K562 (cell line): Measurements from ENCODE around the gene AGXT. TPM values are rescaled to one million over a fixed set of nuclear protein-coding genes. Genes with fewer than 3 reads are reported as not detected.

ENCODE experiments used
- ATAC-seq: fragments of 200-7000 bp; cut with Tn5 transposase; 3 replicates; pipeline ENCODE4 v1.9.1; 2020; ENCODE audit warnings: moderate library complexity
- BruUV-seq: library from RNA; stranded (reverse); fragments of 400-500 nt; replicated peaks from 2 replicates; lab custom pipeline; 2021; lab: Mats Ljungman, UMichigan
- CTCF ChIA-PET: fragments of 300-600 bp; formaldehyde crosslinking; extraction: SDS; loops from one replicate; lab custom pipeline; 2021; ENCODE audit warnings: low intra/inter-chr PET ratio; lab: Yijun Ruan, JAX
- POLR2A ChIA-PET: fragments of 300-600, 350-650 bp; sonication (Branson Sonifier 250); formaldehyde crosslinking; extraction: SDS; loops from one replicate; lab custom pipeline; 2021; ENCODE audit warnings: antibody characterized with exemption, inconsistent platforms; lab: Yijun Ruan, JAX
- DNase-seq, 4 experiments: peaks; one replicate each; pipeline versions ENCODE4 v3.0.0 to v3.0.0-alpha.2; 2011 to 2018; ENCODE audit warnings: low spot score in 3 of 4, mixed read lengths in 3 of 4; ENCODE audit errors: extremely low read depth in 1 of 4
- FAIRE-seq: peaks from 2 replicates; lab custom pipeline; 2011; peaks lifted over from hg19 to GRCh38; lab: Jason Lieb, UNC
- H2AFZ ChIP-seq: 2 replicates; pipeline ENCODE4 v1.6.0; 2011; ENCODE audit warnings: low read depth, low read length, control low read depth, inconsistent platforms
- H3K27ac ChIP-seq: fragments of 200-600 bp; 3 replicates; pipeline ENCODE4 v1.8.0; 2011; ENCODE audit warnings: low read depth, mild to moderate bottlenecking, control low read depth, inconsistent platforms, low read length, moderate library complexity, mixed read lengths; ENCODE audit errors: extremely low read depth
- H3K27me3 ChIP-seq, 2 experiments: fragments of 300-600 bp in 1 of 2; 2 replicates in 1 of 2; 3 replicates in 1 of 2; pipeline versions ENCODE4 v1.6.0 to v1.8.0; 2011; ENCODE audit warnings: inconsistent platforms in 2 of 2, low read length in 2 of 2, mild to moderate bottlenecking in 1 of 2, mixed read lengths in 1 of 2, moderate library complexity in 1 of 2; ENCODE audit not compliant: control insufficient read depth in 2 of 2, insufficient read depth in 2 of 2
- H3K36me3 ChIP-seq: fragments of 300-600 bp; 3 replicates; pipeline ENCODE4 v1.8.0; 2011; ENCODE audit warnings: mild to moderate bottlenecking, low read length, inconsistent platforms; ENCODE audit not compliant: control insufficient read depth, insufficient read depth
- H3K4me1 ChIP-seq, 2 experiments: fragments of 200-600 bp in 1 of 2; replicated peaks in 1 of 2; 2 replicates in 1 of 2; 3 replicates in 1 of 2; pipeline versions ENCODE4 v1.5.1 to v1.8.0; 2011; ENCODE audit warnings: inconsistent platforms in 2 of 2, low read length in 2 of 2, mild to moderate bottlenecking in 1 of 2, mixed read lengths in 1 of 2, moderate library complexity in 1 of 2; ENCODE audit not compliant: control insufficient read depth in 2 of 2, insufficient read depth in 2 of 2
- H3K4me2 ChIP-seq: 2 replicates; pipeline ENCODE4 v1.6.1; 2011; ENCODE audit warnings: low read length, control low read depth, inconsistent platforms, mixed read lengths; ENCODE audit not compliant: insufficient read depth
- H3K4me3 ChIP-seq: fragments of 200-600 bp; sonication (generic), shearing (Covaris generic); 2 replicates; pipeline ENCODE4 v1.5.1; 2016; ENCODE audit warnings: control low read depth, inconsistent platforms
- H3K79me2 ChIP-seq: fragments of 200-600 bp; 3 replicates; pipeline ENCODE4 v1.8.0; 2011; ENCODE audit warnings: low read length, inconsistent platforms; ENCODE audit not compliant: control insufficient read depth, insufficient read depth
- H3K9ac ChIP-seq, 2 experiments: 2 replicates each; pipeline versions ENCODE4 v1.6.0 to v1.6.1; 2011; ENCODE audit warnings: low read depth in 2 of 2, low read length in 2 of 2, control low read depth in 1 of 2, inconsistent platforms in 1 of 2, mild to moderate bottlenecking in 1 of 2, mixed read lengths in 1 of 2; ENCODE audit not compliant: insufficient read depth in 1 of 2
- H3K9me1 ChIP-seq: one replicate; pipeline ENCODE4 v1.6.0; 2011; ENCODE audit warnings: inconsistent platforms, mild to moderate bottlenecking, low read length, moderate library complexity; ENCODE audit not compliant: control insufficient read depth, insufficient read depth
- H3K9me3 ChIP-seq: replicated peaks from 2 replicates; pipeline ENCODE4 v1.5.1; 2011; ENCODE audit warnings: low read depth, low read length, inconsistent platforms; ENCODE audit not compliant: control insufficient read depth, insufficient read depth
- H4K20me1 ChIP-seq: replicated peaks from 2 replicates; pipeline ENCODE4 v1.6.1; 2011; ENCODE audit warnings: low read length, inconsistent platforms, mixed read lengths; ENCODE audit not compliant: control insufficient read depth, insufficient read depth
- HNRNPK ChIP-seq: fragments of 200-400 bp; formaldehyde crosslinking; IDR thresholded peaks from one replicate; pipeline ENCODE4 v1.6.1; 2018; ENCODE audit warnings: mild to moderate bottlenecking, low read depth, low read length; ENCODE audit not compliant: poor library complexity, severe bottlenecking
- MEIS2 ChIP-seq: fragments of 450-650 bp; IDR thresholded peaks from 2 replicates; pipeline ENCODE4 v1.6.1; 2014; ENCODE audit warnings: mild to moderate bottlenecking; ENCODE audit not compliant: partially characterized antibody
- SAP30 ChIP-seq: fragments of 200-600 bp; sonication (generic); IDR thresholded peaks from 2 replicates; pipeline ENCODE4 v1.6.1; 2012; ENCODE audit warnings: borderline replicate concordance, low read depth, mild to moderate bottlenecking, moderate library complexity, low read length, control low read depth, inconsistent platforms; ENCODE audit not compliant: insufficient read depth, poor library complexity, severe bottlenecking
- SIN3B ChIP-seq: fragments of 450-650 bp; IDR thresholded peaks from 2 replicates; pipeline ENCODE4 v1.6.1; 2017; ENCODE audit warnings: low read depth, mild to moderate bottlenecking, moderate library complexity
- SNRNP70 ChIP-seq: fragments of 200-400 bp; formaldehyde crosslinking; optimal IDR thresholded peaks from 2 replicates; pipeline ENCODE3; 2017; ENCODE audit warnings: low read depth, low read length
- STAG1 ChIP-seq: sonication (generic); formaldehyde crosslinking; IDR thresholded peaks from 2 replicates; pipeline ENCODE4 v1.5.0; 2020; ENCODE audit warnings: missing genetic modification reagents, borderline replicate concordance
- ZNF133 ChIP-seq: fragments of 250-450 bp; sonication (Bioruptor Pico); IDR thresholded peaks from 2 replicates; pipeline ENCODE4 v1.4.0; 2020; ENCODE audit warnings: mild to moderate bottlenecking
- WGBS: fragments of 100-300 bp; shearing (Covaris generic); methylation state at CpG from one replicate; pipeline ENCODE4 v1.1.6; 2016; ENCODE audit warnings: low coverage, mixed read lengths; ENCODE audit not compliant: insufficient coverage; ENCODE audit errors: missing lambda C conversion rate; 5-methylcytosine and 5-hydroxymethylcytosine counted together
- in situ Hi-C: fragments of 300-500 bp; cut with MboI; formaldehyde crosslinking; loops from 4 replicates; pipeline ENCODE4 v1.15.0; 2018; ENCODE audit warnings: inconsistent platforms, mixed read lengths
- intact Hi-C: fragments of 100-400 bp; cut with micrococcal nuclease; formaldehyde crosslinking; loops from 2 replicates; pipeline ENCODE4 v1.14.2; 2022
- polyA plus RNA-seq, 8 experiments: library from polyadenylated mRNA; depleted of rRNA in 4 of 8; stranded (reverse) in 5 of 8; unstranded in 3 of 8; fragments of >200 nt; fragmentation: Nextera tagmentation in 2 of 8; fragmentation: Illumina TruSeq in 1 of 8; extraction: Ambion mirVana in 2 of 8; extraction: Trizol in 1 of 8; gene quantifications; 2 replicates each; pipeline versions ENCODE4 v1.2.1 to v1.2.3, GENCODE V29; 2011 to 2014; ENCODE audit warnings: inconsistent platforms in 1 of 8, missing spikeins in 1 of 8
- total RNA-seq, 7 experiments: library from RNA; depleted of rRNA in 6 of 7; stranded (reverse); fragments of >200 nt in 6 of 7; fragmentation: Illumina TruSeq in 2 of 7; extraction: Trizol in 2 of 7; gene quantifications; 2 replicates each; pipeline versions ENCODE4 v1.2.1 to v1.2.3, GENCODE V29; 2011 to 2021; ENCODE audit warnings: low replicate concordance in 1 of 7
- TF ChIP-seq, protein P1 (sequence below): fragments of 450-650 bp; IDR thresholded peaks from 2 replicates; pipeline ENCODE4 v1.7.0; 2016; ENCODE audit warnings: borderline replicate concordance
- TF ChIP-seq, protein P2 (sequence below): sonication (generic); formaldehyde crosslinking; IDR thresholded peaks from 2 replicates; pipeline ENCODE4 v1.8.0; 2022; ENCODE audit warnings: mild to moderate bottlenecking, missing genetic modification reagents

AGXT gene
- total and polyA plus RNA-seq, 9 of the 15 experiments (the other 6 are each of a cell fraction or from before 2014, with no cell fraction given), result 0.18 TPM; not detected in 8

DNA sequence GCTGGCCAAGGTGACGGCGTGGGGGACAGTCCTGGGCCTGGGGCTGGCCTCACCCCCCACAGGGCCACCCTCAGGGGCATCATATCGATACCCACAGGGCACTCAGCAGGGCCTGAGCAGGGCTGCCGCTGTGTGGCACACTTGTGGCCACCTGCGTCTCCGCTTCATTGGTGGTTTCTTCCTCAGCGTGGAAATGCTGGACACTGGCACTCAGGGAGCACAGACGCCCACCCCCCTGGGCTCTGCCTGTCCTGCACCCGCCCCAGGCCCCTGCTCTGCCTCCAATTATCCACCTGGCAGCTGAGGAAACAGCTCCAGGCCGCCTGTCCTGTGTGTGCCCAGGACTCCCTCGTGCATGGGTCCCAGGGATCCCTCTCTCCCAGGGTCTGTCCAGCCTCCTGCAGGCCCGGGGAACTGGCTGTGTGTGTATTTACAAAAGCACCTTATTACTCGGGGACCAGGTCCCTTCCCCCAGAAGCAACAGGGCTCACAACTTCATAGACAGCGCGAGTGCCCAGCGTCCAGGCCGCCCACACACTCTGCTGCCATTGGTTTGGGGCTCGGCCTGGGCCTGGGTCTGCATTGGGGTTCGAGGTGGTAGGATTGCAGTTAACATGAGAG lies 50.6 kb downstream of the AGXT start:
- no TSS peak for BruUV-seq
- POLR2A ChIA-PET, result no interaction called here
- no peak overlapping the region for H2AFZ ChIP-seq
- DNase-seq, result no peak
- no peaks in the 10 kb centered on the region for H3K79me2 ChIP-seq
- no peak overlapping the region for H3K27ac ChIP-seq
- intact Hi-C loops, result loop anchor here (10.0 kb wide), 1 partner anchor 156 kb away; no protein-coding TSS in a partner anchor
- WGBS, result under 1% methylated on average over 17 of the region's 19 CpGs
- H3K9me1 ChIP-seq, result no peaks in the 10 kb centered on the region
- peaks cover 6% of the 10 kb centered on the region for H4K20me1 ChIP-seq
- no peak for FAIRE-seq
- no peak overlapping the region for H3K4me2 ChIP-seq
- CTCF ChIA-PET, result no interaction called here
- in situ Hi-C loops, result no loop called here
- H3K4me3 ChIP-seq, result no peak overlapping the region
- no peak for ATAC-seq
- H3K4me1 ChIP-seq, result peaks cover 0 to 24% of the 10 kb centered on the region in 2 experiments; a peak in 2 of 5 replicates
- TF ChIP-seq SAP30 (no peak), MEIS2 (no peak), ZNF133 (CRISPR knock-in tag) (no peak), SIN3B (no peak), SNRNP70 (no peak), HNRNPK (no peak), STAG1 (CRISPR knock-in tag) (no peak)
- TF ChIP-seq, protein P1, sequence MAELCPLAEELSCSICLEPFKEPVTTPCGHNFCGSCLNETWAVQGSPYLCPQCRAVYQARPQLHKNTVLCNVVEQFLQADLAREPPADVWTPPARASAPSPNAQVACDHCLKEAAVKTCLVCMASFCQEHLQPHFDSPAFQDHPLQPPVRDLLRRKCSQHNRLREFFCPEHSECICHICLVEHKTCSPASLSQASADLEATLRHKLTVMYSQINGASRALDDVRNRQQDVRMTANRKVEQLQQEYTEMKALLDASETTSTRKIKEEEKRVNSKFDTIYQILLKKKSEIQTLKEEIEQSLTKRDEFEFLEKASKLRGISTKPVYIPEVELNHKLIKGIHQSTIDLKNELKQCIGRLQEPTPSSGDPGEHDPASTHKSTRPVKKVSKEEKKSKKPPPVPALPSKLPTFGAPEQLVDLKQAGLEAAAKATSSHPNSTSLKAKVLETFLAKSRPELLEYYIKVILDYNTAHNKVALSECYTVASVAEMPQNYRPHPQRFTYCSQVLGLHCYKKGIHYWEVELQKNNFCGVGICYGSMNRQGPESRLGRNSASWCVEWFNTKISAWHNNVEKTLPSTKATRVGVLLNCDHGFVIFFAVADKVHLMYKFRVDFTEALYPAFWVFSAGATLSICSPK, result no peak
- TF ChIP-seq, protein P2, sequence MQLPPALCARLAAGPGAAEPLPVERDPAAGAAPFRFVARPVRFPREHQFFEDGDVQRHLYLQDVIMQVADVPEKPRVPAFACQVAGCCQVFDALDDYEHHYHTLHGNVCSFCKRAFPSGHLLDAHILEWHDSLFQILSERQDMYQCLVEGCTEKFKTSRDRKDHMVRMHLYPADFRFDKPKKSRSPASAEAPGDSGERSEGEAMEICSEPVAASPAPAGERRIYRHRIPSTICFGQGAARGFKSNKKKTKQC (CRISPR knock-in tag), result no peak
- H3K9me3 ChIP-seq, result no peaks in the 10 kb centered on the region
- H3K9ac ChIP-seq, result no peak overlapping the region
- no peaks in the 10 kb centered on the region for H3K36me3 ChIP-seq
- H3K27me3 ChIP-seq, result peaks cover 0 to 19% of the 10 kb centered on the region in 2 experiments; a peak in 2 of 5 replicates
